Stimulated activated CD8-positive, alpha-beta memory T cell treated with anti-CD3 and anti-CD28 coated beads, Interleukin-2, amount 100 ng/mL, for 1 hour (primary cell): ENCODE data around the gene GSTP1.
"Not testable (repeated sequence)": the region's sequence is repeated elsewhere in the genome, so short reads cannot be mapped to it uniquely, and the experiment has no call there.

Experiments used
- DNase-seq, 2 donors: peaks; one replicate each; pipeline ENCODE4 v3.0.0-alpha.2; 2020; ENCODE audit warnings: low read depth in 2 of 2

The GSTP1 gene

GRCh38 chr11:67583247-67584204 is at the start of gene GSTP1:
GSTP1 (plus strand) TSS chr11:67583812; CDS start chr11:67583844, 32 bp downstream.
- peak; percentile 63 to 67 for DNase-seq

- no peak for DNase-seq
These were observed 49.4 kb upstream of the GSTP1 start for GRCh38 chr11:67534070-67534679.

GRCh38 chr11:67535561-67535960 is 48.1 kb upstream of the GSTP1 start:
- no peak for DNase-seq

- no peak for DNase-seq
These were observed 45.3 kb upstream of the GSTP1 start for GRCh38 chr11:67538306-67538705.

DNA sequence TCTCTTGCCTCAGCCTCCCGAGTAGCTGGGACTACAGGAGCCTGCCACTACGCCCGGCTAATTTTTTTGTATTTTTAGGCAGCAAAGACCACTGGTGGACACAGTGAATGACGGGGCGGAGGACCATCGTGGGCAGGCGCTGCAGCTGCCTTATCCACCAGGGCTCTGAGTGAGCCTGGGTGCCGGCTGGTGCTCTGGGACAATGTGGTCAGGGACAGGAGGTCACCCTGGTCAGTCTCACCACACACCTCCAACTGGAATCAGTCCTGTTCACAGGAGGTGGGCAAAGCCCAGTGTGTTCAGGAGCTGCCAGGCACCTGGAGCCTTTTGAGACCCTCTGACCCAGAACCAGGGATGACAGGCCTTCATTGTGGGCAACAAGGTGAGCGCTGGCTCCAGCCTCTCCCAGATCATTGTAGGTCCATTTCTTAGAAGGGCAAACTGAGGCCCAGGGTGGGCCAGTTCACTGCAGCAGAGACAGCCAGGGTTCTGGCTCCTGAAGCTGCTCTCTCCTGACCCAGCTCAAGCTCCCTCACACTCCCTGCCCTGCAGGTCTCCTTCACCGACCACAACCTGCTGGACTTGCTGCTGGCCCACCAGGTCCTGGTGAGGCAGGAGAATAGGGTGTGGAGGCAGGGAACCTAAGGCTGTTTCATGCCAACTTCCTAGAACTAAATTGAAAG is 44.6 kb upstream of the GSTP1 start:
- no peak for DNase-seq

DNA sequence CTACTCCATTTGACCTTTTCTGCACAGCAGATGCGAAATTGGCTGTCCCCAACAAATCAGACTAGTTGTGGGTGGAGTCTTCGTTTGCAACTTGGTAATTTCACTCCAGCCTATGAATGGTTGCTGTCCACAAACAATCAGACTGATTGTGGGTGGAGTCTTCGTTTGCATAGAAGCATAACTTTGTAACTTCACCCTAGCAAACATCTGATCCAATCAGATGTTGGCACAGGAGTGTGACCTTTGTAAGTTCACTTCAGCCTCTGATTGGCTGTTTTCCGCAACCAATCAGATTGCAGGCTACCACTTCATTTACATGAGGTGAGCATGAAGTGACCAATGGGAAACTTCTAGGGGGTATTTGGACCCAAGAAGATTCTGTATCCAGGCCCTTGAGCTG is 44.1 kb upstream of the GSTP1 start:
- DNase-seq: no peak

DNA sequence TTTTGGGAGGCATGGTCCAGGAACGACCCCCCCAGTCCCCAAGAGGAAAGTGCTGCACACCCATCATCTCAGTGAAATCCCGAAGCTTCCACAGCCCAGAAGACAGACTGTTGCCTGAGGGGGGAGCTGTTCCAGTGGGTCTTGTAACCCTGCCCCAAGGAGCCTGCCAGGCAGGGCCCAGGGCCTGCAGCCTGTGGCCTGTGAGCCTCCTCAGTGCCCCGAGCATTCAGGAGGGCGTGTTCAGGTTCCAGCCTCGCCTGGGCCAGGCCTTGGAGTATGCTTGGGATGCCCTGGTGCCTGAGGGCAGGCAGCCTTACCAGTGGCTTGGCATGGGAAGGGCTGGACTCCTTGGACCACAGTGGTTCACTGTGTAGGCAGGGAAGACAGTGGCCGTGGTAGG is 42.4 kb upstream of the GSTP1 start:
- no peak for DNase-seq

DNA sequence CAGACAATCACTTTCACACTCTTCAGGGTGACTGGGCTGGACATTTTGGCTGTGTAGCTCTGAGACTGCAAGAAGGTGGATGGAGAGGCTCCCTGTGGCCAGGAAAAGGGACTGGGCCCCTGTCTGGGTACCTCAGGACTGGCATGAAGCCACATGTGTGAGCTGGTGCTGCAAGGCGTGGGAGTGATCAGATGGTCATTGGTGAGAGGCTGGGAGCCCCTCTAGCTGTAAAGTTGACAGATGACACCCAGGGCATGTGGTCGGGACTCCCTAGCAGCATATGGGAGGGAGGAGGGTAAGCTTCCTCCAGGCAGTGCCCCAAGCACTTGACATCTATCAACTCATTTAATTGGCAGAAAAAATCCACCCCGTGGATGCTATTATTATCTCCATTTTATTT is 41.4 kb upstream of the GSTP1 start:
- DNase-seq: no peak

DNA sequence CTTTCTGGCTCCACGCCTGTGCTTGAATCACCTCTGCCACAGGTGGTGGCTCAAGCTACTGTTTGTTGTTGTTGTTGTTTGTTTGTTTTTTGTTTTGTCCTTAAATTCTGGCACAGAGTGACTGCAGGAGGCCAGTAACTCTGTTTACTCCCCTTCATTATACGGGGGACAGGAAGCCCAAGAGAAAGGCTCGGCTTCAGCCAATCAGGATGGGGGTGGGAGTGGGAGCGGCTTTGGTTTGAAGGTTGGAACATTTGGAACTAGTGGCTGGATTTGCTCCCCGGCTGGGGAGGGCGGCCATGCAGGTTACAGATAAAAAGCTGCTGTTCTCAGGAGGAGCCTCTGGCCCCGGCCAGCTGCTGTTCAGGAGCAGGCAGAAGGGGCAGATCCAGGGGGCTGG is 40.6 kb upstream of the GSTP1 start:
- DNase-seq: no peak

GRCh38 chr11:67543585-67543984 is 40.0 kb upstream of the GSTP1 start:
- DNase-seq: no peak

DNA sequence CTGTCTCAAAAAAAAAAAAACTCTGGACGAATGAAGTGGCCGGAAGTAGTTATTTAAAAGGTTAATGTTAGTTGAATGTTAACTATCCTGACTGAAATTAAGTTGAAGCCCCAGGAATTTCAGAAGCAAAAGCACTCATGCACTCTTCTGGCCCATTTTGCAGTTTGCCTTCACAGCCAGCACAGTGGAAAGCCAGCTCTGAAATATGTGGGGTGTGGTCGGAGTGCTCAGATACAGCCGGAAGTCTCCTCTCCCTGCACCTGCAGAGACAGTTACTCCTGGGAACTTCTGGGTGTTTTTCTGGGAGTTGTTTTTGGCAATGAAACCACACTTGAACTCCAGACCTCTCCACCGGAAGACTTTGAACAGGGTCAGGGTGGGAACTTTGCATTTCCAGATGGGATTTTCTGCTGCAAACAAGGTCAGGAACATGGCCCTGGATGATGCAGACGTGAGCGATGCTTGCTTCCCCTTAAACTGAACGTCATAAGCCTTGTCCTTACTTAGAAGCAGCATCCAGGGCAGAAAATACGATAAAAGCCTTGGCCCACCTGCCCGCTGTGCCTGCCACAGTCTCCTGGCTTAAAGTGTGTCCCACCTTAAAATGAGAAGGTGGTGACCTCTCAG is 38.9 kb upstream of the GSTP1 start:
- no peak for DNase-seq

GRCh38 chr11:67545280-67545679 is 38.3 kb upstream of the GSTP1 start:
- no peak for DNase-seq

GRCh38 chr11:67548112-67548511 is 35.5 kb upstream of the GSTP1 start:
- not testable (repeated sequence) for DNase-seq

- no peak for DNase-seq
These were observed 35.0 kb upstream of the GSTP1 start for GRCh38 chr11:67548555-67549110.

- DNase-seq: no peak
These were observed 32.5 kb upstream of the GSTP1 start for GRCh38 chr11:67551127-67551526.

DNA sequence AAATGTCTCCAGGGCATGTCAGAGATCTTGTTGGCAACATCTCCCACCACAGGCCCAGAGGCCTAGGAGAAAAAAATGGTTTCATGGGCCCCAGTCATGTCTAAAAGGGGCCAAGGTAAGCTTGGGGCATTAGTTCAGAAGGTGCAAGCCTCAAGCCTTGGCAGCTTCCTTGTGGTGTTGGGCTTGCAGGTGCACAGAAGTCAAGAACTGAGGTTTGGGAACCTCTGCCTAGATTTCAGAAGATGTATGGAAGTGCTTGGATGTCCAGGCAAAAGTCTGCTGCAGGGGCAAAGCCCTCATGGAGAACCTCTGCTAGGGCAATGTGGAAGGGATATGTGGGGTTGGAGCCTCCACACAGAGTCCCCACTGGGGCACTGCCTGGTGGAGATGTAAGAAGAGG is 31.9 kb upstream of the GSTP1 start:
- DNase-seq: not testable (repeated sequence)

GRCh38 chr11:67556244-67556643 is 27.4 kb upstream of the GSTP1 start:
- no peak for DNase-seq

DNA sequence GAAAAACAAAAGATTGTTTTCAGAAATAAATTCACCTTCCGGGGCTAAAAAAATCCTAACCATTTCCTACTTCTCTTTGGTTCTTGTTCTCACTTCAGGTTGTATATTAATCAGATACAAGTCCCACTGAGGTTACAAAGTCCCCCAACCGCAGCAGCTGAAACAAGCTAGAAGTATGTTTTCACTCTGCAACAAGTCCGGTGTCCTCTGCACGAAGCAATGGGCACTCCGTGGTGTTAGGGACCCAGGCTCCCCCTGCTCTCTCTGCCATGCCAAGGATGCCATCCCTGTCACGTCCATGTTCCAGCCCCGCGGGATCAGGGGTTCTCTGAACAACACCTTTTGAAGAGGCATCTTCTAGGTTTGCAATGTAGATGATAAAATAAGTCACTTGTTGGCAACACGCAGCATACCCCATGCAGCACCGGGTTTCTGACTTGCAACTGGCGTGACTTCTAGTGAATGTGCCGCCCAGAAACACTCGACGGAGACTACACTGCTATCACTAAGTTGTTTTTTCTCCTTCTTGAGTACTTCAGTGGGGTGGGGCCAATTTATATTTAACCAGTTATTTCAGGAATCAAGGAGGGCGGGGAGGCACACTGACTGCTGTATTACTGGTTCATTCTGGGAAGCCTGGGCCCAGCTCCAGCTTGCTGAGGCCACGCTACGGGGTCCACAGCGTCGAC is 25.4 kb upstream of the GSTP1 start:
- DNase-seq: no peak

- DNase-seq: no peak
These were observed 21.5 kb upstream of the GSTP1 start for GRCh38 chr11:67561971-67562619.

- no peak for DNase-seq
These were observed 20.5 kb upstream of the GSTP1 start for GRCh38 chr11:67562963-67563704.
